Spleen (tissue), 11 donors: ENCODE measurements around the gene BRD1. TPM values are rescaled to one million over a fixed set of nuclear protein-coding genes. Genes with fewer than 3 reads are reported as not detected.

Experiments used
- DNase-seq: peaks from one replicate; pipeline ENCODE4 v3.0.0-alpha.2; 2020
- H3K27ac ChIP-seq, 8 donors: fragments of 200-600 bp; sonication (generic) in 7 of 8; 1 replicate in 4 of 8; 2 replicates in 4 of 8; pipeline versions ENCODE4 v1.5.0 to v1.8.0; 2016 to 2021; ENCODE audit warnings: inconsistent platforms in 4 of 8, mild to moderate bottlenecking in 4 of 8, moderate library complexity in 1 of 8
- H3K27me3 ChIP-seq, 7 donors: fragments of 200-600 bp; sonication (generic) in 6 of 7; replicated peaks in 1 of 7; 1 replicate in 4 of 7; 2 replicates in 3 of 7; pipeline versions ENCODE4 v1.5.0 to v1.8.0; 2016 to 2021; ENCODE audit warnings: inconsistent platforms in 3 of 7, mild to moderate bottlenecking in 1 of 7
- H3K36me3 ChIP-seq, 6 donors: fragments of 200-600 bp; sonication (generic) in 5 of 6; 1 replicate in 4 of 6; 2 replicates in 2 of 6; pipeline versions ENCODE4 v1.5.0 to v1.8.0; 2016 to 2021; ENCODE audit warnings: inconsistent platforms in 2 of 6
- H3K4me1 ChIP-seq, 6 donors: fragments of 200-600 bp; sonication (generic) in 5 of 6; 1 replicate in 3 of 6; 2 replicates in 3 of 6; pipeline versions ENCODE4 v1.5.0 to v1.8.0; 2016 to 2021; ENCODE audit warnings: inconsistent platforms in 3 of 6
- H3K4me3 ChIP-seq, 8 donors: fragments of 200-600 bp; sonication (generic) in 7 of 8; 1 replicate in 4 of 8; 2 replicates in 4 of 8; pipeline versions ENCODE4 v1.5.0 to v1.8.0; 2016 to 2021; ENCODE audit warnings: inconsistent platforms in 4 of 8, mild to moderate bottlenecking in 4 of 8, moderate library complexity in 2 of 8
- H3K9me3 ChIP-seq, 8 donors: fragments of 200-600 bp; sonication (generic) in 7 of 8; 1 replicate in 4 of 8; 2 replicates in 4 of 8; pipeline versions ENCODE4 v1.5.0 to v1.8.0; 2016 to 2021; ENCODE audit warnings: inconsistent platforms in 4 of 8
- CTCF ChIP-seq, 11 experiments: fragments of 200-600 bp in 7 of 11; fragments of 450-650 bp in 4 of 11; sonication (generic) in 4 of 11; IDR thresholded peaks in 8 of 11; conservative IDR thresholded peaks in 3 of 11; 1 replicate in 7 of 11; 2 replicates in 4 of 11; pipeline versions ENCODE4 v1.4.0 to v1.8.0; 2016 to 2021; ENCODE audit warnings: antibody characterized with exemption in 11 of 11, inconsistent platforms in 4 of 11, mild to moderate bottlenecking in 1 of 11
- POLR2A ChIP-seq, 3 donors: fragments of 450-650 bp; IDR thresholded peaks; one replicate each; pipeline ENCODE4 v1.5.1; 2017; ENCODE audit warnings: antibody characterized with exemption in 3 of 3, mild to moderate bottlenecking in 1 of 3
- POLR2AphosphoS5 ChIP-seq, 3 donors: sonication (generic); formaldehyde crosslinking; IDR thresholded peaks; one replicate each; pipeline ENCODE4 v1.5.1; 2017; ENCODE audit warnings: antibody characterized with exemption in 3 of 3
- WGBS, 5 donors: extraction: QIAGEN DNeasy Blood & Tissue Kit in 3 of 5; methylation state at CpG; one replicate each; pipeline versions ENCODE4 v1.1.5 to v1.1.7; 2013 to 2018; 5-methylcytosine and 5-hydroxymethylcytosine counted together
- intact Hi-C: fragments of 100-400 bp; cut with DNase I; formaldehyde crosslinking; loops from one replicate; pipeline ENCODE4 v1.15.0; 2023; ENCODE audit warnings: low total_unique reads
- polyA plus RNA-seq, 3 donors: library from polyadenylated mRNA; stranded (reverse); fragments of 200-250 nt; gene quantifications; one replicate each; pipeline ENCODE4 v1.2.1, GENCODE V29; 2013
- total RNA-seq, 7 donors: library from RNA; depleted of rRNA in 3 of 7; stranded (reverse); fragments of >200 nt in 3 of 7; fragmentation: NEBNext Ultra II Directional in 4 of 7; extraction: Animal tissue kit (Norgen Biotek cat#: 25700) in 4 of 7; gene quantifications; one replicate each; pipeline versions ENCODE4 v1.1.0 to v1.2.1, GENCODE V29; 2016 to 2021
- donor health status: healthy with polysubstance abuse.
- donor health status: DM: no; HTN: no; CAD: no; lungs with moderate emphysema.
- donor health status: DM: no; HTN: no; CAD: no.
- donor health status: Bipolar disorder and iron deficiency.
- donor health status: healthy.
- donor health status: DM: no; HTN: no; CAD: no.
- donor health status: DM: yes; HTN: yes; CAD: no.

BRD1 gene
- total and polyA plus RNA-seq, 10 donors: 14.2 to 59.6 (median 37.4) TPM

GRCh38 chr22:49735411-49735900, 92.2 kb downstream of the BRD1 start:
- Histone ChIP-seq H3K4me1 (no peaks in the 10 kb centered on the region), H3K27ac (no peak overlapping the region), H3K4me3 (no peak overlapping the region), H3K9me3 (peaks cover 0 to 20% (median 2%) of the 10 kb centered on the region in 8 donors), H3K36me3 (no peaks in the 10 kb centered on the region), H3K27me3 (peaks cover 0 to 88% (median 4%) of the 10 kb centered on the region in 7 donors)
- 37 to 51% (median 45%) methylated on average over 8 to 16 of the region's 16 CpGs for WGBS, 5 donors
- intact Hi-C loops: no loop called here
- no peak for DNase-seq
- TF ChIP-seq POLR2A (IDR thresholded peaks at IDR 0.05) (no peak), CTCF (IDR thresholded peaks at IDR 0.05 in 8 of 11, conservative IDR thresholded peaks at IDR 0.05 in 3 of 11) (no peak), POLR2AphosphoS5 (IDR thresholded peaks at IDR 0.05) (no peak)

GRCh38 chr22:49734882-49735281, 92.8 kb downstream of the BRD1 start:
- 68 to 89% (median 76%) methylated on average over 4 to 12 of the region's 12 CpGs for WGBS, 5 donors
- H3K27me3 ChIP-seq: peaks cover 0 to 90% (median 7%) of the 10 kb centered on the region in 7 donors

GRCh38 chr22:49734390-49734789, 93.3 kb downstream of the BRD1 start:
- Histone ChIP-seq H3K36me3 (no peaks in the 10 kb centered on the region), H3K4me3 (no peak overlapping the region), H3K27me3 (peaks cover 0 to 95% (median 12%) of the 10 kb centered on the region in 7 donors), H3K4me1 (no peaks in the 10 kb centered on the region), H3K27ac (no peak overlapping the region), H3K9me3 (peaks cover 0 to 10% (median 0%) of the 10 kb centered on the region in 8 donors)
- intact Hi-C loops: no loop called here
- no peak for DNase-seq
- TF ChIP-seq POLR2A (IDR thresholded peaks at IDR 0.05) (no peak), POLR2AphosphoS5 (IDR thresholded peaks at IDR 0.05) (no peak), CTCF (IDR thresholded peaks at IDR 0.05 in 8 of 11, conservative IDR thresholded peaks at IDR 0.05 in 3 of 11) (no peak)
- 74 to 86% (median 83%) methylated on average over 11 of the region's 11 CpGs for WGBS, 5 donors

More at GRCh38 chr22:49734882-49735281, 92.8 kb downstream of the BRD1 start:
- no peak for DNase-seq
- H3K9me3 ChIP-seq: peaks cover 0 to 15% (median 0%) of the 10 kb centered on the region in 8 donors
- no peaks in the 10 kb centered on the region for H3K4me1 ChIP-seq
- intact Hi-C loops: no loop called here
- H3K36me3 ChIP-seq: no peaks in the 10 kb centered on the region
- no peak overlapping the region for H3K4me3 ChIP-seq
- no peak overlapping the region for H3K27ac ChIP-seq
- TF ChIP-seq POLR2A (IDR thresholded peaks at IDR 0.05) (no peak), POLR2AphosphoS5 (IDR thresholded peaks at IDR 0.05) (no peak), CTCF (IDR thresholded peaks at IDR 0.05 in 8 of 11, conservative IDR thresholded peaks at IDR 0.05 in 3 of 11) (no peak)

GRCh38 chr22:49733631-49734030, 94.0 kb downstream of the BRD1 start:
- peaks cover 0 to 100% (median 19%) of the 10 kb centered on the region in 7 donors for H3K27me3 ChIP-seq
- TF ChIP-seq CTCF (IDR thresholded peaks at IDR 0.05 in 8 of 11, conservative IDR thresholded peaks at IDR 0.05 in 3 of 11) (no peak), POLR2A (IDR thresholded peaks at IDR 0.05) (no peak), POLR2AphosphoS5 (IDR thresholded peaks at IDR 0.05) (no peak)
- no peak overlapping the region for H3K4me3 ChIP-seq
- H3K27ac ChIP-seq: no peak overlapping the region
- no peaks in the 10 kb centered on the region for H3K4me1 ChIP-seq
- no peaks in the 10 kb centered on the region for H3K36me3 ChIP-seq
- H3K9me3 ChIP-seq: peaks cover 0 to 5% (median 0%) of the 10 kb centered on the region in 8 donors
- DNase-seq: no peak
- intact Hi-C loops: no loop called here
- 61 to 75% (median 70%) methylated on average over 7 of the region's 7 CpGs for WGBS, 5 donors
